ENCODE data around the gene DLGAP1. TPM values are rescaled to one million over a fixed set of nuclear protein-coding genes. Genes with fewer than 3 reads are reported as not detected.
A peak's percentile ranks its signal among the peaks of the same experiment; 100 is the strongest.

Gene DLGAP1
- total and polyA plus RNA-seq, 4 donors: 0.54 to 11.8 (median 3.1) TPM

DNA sequence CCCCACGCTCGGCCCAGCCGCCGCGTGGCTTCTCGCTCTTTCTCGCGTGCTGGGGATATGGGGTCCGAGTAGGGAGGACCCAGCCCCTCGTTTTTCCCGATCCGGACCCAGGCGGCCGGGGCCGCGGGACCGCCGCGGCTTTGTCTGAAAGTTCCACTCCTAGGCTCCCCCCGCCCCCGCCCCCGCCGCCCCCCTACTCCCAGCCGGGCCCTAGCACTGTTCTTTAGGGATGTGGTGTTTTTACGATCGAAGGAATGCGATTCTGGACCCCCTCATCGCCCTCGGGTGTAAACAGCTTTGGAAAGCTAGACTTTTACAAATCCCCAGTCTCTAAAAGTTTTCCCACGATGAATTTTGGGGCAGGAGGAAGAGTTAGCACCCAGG, 1004.3 kb downstream of the DLGAP1 start:
- ATAC-seq (ENCODE audit: insufficient read depth, low FRiP score): no peak

DNA sequence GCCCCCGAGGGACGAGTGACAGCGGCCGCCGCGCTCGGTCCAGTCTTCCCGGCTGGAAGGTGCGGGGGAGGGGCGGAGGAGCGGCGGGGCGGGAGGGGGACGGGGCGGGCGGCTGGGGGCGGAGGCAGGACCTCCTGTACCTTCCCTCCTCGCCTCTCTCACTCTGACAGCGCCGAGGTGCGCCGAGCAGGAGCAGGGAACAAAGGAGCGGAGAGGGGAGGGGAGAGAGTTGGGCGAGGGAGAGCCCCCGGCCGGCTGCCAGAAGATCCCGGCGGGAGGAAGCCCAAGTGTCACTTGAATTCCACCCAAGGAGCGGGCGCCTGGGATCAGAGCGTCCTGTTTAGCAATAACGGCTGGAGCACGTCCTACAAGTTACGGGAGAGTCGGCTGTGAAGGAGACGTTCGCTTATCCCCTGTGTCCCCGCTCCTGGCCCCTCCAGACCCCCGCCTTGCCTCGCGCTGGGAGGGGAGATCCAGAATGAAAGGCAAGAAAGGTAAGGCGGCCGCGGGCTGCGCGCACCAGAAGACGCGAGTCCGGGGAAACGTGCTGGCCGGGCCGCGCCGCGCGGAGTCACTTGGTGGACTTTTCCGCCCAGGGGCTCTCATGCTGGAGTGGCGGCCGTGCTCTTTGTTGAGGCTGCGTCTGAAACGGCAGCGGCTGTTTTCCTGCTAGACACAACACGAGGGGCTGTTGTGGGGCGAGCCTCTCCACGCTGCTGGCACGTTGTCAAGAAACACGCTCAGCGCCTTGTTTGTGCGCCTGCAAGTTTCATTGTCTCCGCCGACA, 1004.9 kb downstream of the DLGAP1 start, which contains the start of gene TGIF1:
Gene TGIF1 (plus strand): TSS at position 161 of the 787 bp plus-strand sequence. CDS start 318 bp downstream, at position 479.
- Histone ChIP-seq H3K9me3 (ENCODE audit: control insufficient read depth in 4 of 4, insufficient read depth in 3 of 4, low read length in 3 of 4) (no peaks in the 10 kb centered on the region), H3K4me3 (peak within 1 kb of the TSS; percentile 74), H3K27ac (ENCODE audit: low read depth in 1 of 2, low read length in 1 of 2) (peak within 1 kb of the TSS; percentile 96 to 99), H3K36me3 (ENCODE audit: control insufficient read depth in 4 of 4, insufficient read depth in 4 of 4, low read length in 4 of 4) (no peaks in the 10 kb centered on the region), H3K9ac (ENCODE audit: insufficient read depth in 1 of 2, low read length in 2 of 2) (peak within 1 kb of the TSS; percentile 86 to 98), H3K27me3 (ENCODE audit: control insufficient read depth in 3 of 3, insufficient read depth in 3 of 3, low read length in 2 of 3) (no peaks in the 10 kb centered on the region), H3K4me1 (ENCODE audit: control insufficient read depth in 5 of 5, insufficient read depth in 5 of 5, low read length in 5 of 5) (peaks cover 3 to 26% (median 17%) of the 10 kb centered on the region in 5 donors)
- DNase-seq (peak; percentile 92 to 93 (median 92)), ATAC-seq (ENCODE audit: insufficient read depth, low FRiP score) (peak; percentile 27)
- WGBS, 2 donors: 0% methylated on average over 54 to 71 of the region's 71 CpGs
- TF ChIP-seq, protein P1, sequence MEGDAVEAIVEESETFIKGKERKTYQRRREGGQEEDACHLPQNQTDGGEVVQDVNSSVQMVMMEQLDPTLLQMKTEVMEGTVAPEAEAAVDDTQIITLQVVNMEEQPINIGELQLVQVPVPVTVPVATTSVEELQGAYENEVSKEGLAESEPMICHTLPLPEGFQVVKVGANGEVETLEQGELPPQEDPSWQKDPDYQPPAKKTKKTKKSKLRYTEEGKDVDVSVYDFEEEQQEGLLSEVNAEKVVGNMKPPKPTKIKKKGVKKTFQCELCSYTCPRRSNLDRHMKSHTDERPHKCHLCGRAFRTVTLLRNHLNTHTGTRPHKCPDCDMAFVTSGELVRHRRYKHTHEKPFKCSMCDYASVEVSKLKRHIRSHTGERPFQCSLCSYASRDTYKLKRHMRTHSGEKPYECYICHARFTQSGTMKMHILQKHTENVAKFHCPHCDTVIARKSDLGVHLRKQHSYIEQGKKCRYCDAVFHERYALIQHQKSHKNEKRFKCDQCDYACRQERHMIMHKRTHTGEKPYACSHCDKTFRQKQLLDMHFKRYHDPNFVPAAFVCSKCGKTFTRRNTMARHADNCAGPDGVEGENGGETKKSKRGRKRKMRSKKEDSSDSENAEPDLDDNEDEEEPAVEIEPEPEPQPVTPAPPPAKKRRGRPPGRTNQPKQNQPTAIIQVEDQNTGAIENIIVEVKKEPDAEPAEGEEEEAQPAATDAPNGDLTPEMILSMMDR (IDR thresholded peaks at IDR 0.05; ENCODE audit: control extremely low read depth, extremely low read depth): no peak

More for the DNA sequence above, 1004.3 kb downstream of the DLGAP1 start:
- Histone ChIP-seq H3K36me3 (ENCODE audit: control insufficient read depth in 4 of 4, insufficient read depth in 4 of 4, low read length in 4 of 4) (no peaks in the 10 kb centered on the region), H3K27ac (ENCODE audit: low read depth in 1 of 2, low read length in 1 of 2) (peak overlapping the region; percentile 96 to 99), H3K4me1 (ENCODE audit: control insufficient read depth in 5 of 5, insufficient read depth in 5 of 5, low read length in 5 of 5) (peaks cover 3 to 32% (median 19%) of the 10 kb centered on the region in 5 donors), H3K9me3 (ENCODE audit: control insufficient read depth in 4 of 4, insufficient read depth in 3 of 4, low read length in 3 of 4) (no peaks in the 10 kb centered on the region), H3K27me3 (ENCODE audit: control insufficient read depth in 3 of 3, insufficient read depth in 3 of 3, low read length in 2 of 3) (no peaks in the 10 kb centered on the region), H3K9ac (ENCODE audit: insufficient read depth in 1 of 2, low read length in 2 of 2) (peak overlapping the region; percentile 86 to 98), H3K4me3 (peak overlapping the region; percentile 74)
- DNase-seq: no peak
- TF ChIP-seq, protein P1 (IDR thresholded peaks at IDR 0.05; ENCODE audit: control extremely low read depth, extremely low read depth): no peak
- 0% methylated on average over 29 to 30 of the region's 30 CpGs for WGBS, 2 donors

DNA sequence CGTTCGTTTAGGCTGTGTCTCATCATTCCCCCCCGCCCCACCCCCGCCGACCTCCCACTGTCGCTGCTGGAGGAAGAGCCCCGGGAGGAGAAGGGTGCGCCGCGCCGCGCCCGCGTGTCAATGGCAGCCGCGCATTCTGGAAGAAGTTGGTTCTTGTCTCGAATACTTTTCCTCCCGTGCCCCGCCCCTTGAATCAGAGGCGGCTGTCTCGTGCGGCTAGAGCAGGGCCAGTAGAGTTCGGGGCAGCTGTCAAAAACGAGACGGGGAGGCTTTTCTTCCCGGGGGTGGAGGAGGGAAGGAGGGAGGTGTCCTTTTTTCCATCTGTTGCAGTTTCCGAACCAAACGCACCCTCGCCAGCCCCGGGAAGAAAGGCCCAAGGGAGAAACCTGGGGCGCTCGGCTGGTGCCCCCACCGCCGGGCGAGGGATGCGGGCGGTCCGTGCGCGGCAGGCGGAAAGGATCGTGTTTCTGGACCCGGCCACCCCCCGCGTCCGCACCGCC, 1005.5 kb downstream of the DLGAP1 start:
- Histone ChIP-seq H3K4me3 (peak overlapping the region; percentile 64), H3K4me1 (ENCODE audit: control insufficient read depth in 5 of 5, insufficient read depth in 5 of 5, low read length in 5 of 5) (peaks cover 3 to 20% (median 11%) of the 10 kb centered on the region in 5 donors), H3K27ac (ENCODE audit: low read depth in 1 of 2, low read length in 1 of 2) (peak overlapping the region; percentile 96 to 99), H3K9me3 (ENCODE audit: control insufficient read depth in 4 of 4, insufficient read depth in 3 of 4, low read length in 3 of 4) (no peaks in the 10 kb centered on the region), H3K36me3 (ENCODE audit: control insufficient read depth in 4 of 4, insufficient read depth in 4 of 4, low read length in 4 of 4) (no peaks in the 10 kb centered on the region), H3K9ac (ENCODE audit: insufficient read depth in 1 of 2, low read length in 2 of 2) (peak overlapping the region; percentile 56 to 77), H3K27me3 (ENCODE audit: control insufficient read depth in 3 of 3, insufficient read depth in 3 of 3, low read length in 2 of 3) (no peaks in the 10 kb centered on the region)
- WGBS, 2 donors: 0% methylated on average over 45 to 47 of the region's 47 CpGs
- TF ChIP-seq, protein P1 (IDR thresholded peaks at IDR 0.05; ENCODE audit: control extremely low read depth, extremely low read depth): no peak
- ATAC-seq (ENCODE audit: insufficient read depth, low FRiP score) (peak; percentile 4), DNase-seq (peak in 1 of 3 donors; percentile 88)

All from lung (tissue), 12 donors.